Measurements from ENCODE around the gene OOSP3.

The OOSP3 gene

GRCh38 chr11:59943997-59944714, 65.6 kb downstream of the OOSP3 start:
- TF ChIP-seq TAF1 (IDR thresholded peaks at IDR 0.05; ENCODE audit: borderline replicate concordance, insufficient read depth, low read length) (no peak), SIN3A (IDR thresholded peaks at IDR 0.05; ENCODE audit: borderline replicate concordance, insufficient read depth, low read length) (no peak)

- no peak for TF ChIP-seq REST (IDR thresholded peaks at IDR 0.05; ENCODE audit: insufficient read depth in 1 of 2, low read depth in 2 of 2, low read length in 2 of 2)
- TF ChIP-seq FOXP2 (optimal IDR thresholded peaks at IDR 0.05; ENCODE audit: borderline replicate concordance, extremely low read depth, extremely low read length, insufficient read depth), result no peak
- TF ChIP-seq TAF1 (IDR thresholded peaks at IDR 0.05; ENCODE audit: borderline replicate concordance, insufficient read depth, low read length), result no peak
- no peak for TF ChIP-seq SIN3A (IDR thresholded peaks at IDR 0.05; ENCODE audit: borderline replicate concordance, insufficient read depth, low read length)
- no peak for TF ChIP-seq POLR2AphosphoS5 (IDR thresholded peaks at IDR 0.05; ENCODE audit: low read depth, low read length)
Measured at GRCh38 chr11:59944720-59945119, 66.1 kb downstream of the OOSP3 start.
